PC-9 (cell line): Measurements from ENCODE around the gene ATP1A3. TPM values are rescaled to one million over a fixed set of nuclear protein-coding genes. Genes with fewer than 3 reads are reported as not detected.

ENCODE experiments used
- BruUV-seq: library from RNA; stranded (reverse); fragments of 400-500 nt; replicated peaks from 2 replicates; lab custom pipeline; 2021; lab: Mats Ljungman, UMichigan
- CTCF ChIA-PET: fragments of 300-600 bp; sonication (Branson Sonifier 250); formaldehyde crosslinking; loops from one replicate; lab custom pipeline; 2022; ENCODE audit warnings: antibody characterized with exemption; lab: Charles Lee
- POLR2A ChIA-PET: fragments of 300-600 bp; sonication (Branson Sonifier 250); formaldehyde crosslinking; loops from one replicate; lab custom pipeline; 2022; ENCODE audit warnings: antibody characterized with exemption; ENCODE audit not compliant: unreplicated experiment; lab: Charles Lee
- DNase-seq, 2 experiments: peaks; one replicate each; pipeline versions ENCODE4 v3.0.0 to v3.0.0-alpha.2; 2015 to 2022; ENCODE audit warnings: mixed read lengths in 1 of 2
- H2AFZ ChIP-seq: fragments of 200-600 bp; sonication (generic); 2 replicates; pipeline ENCODE4 v1.8.1; 2017; ENCODE audit warnings: antibody characterized with exemption
- H3F3A ChIP-seq: fragments of 200-600 bp; sonication (generic); 2 replicates; pipeline ENCODE4 v1.8.1; 2017; ENCODE audit warnings: antibody characterized with exemption, mild to moderate bottlenecking, low read depth; ENCODE audit not compliant: insufficient read depth
- H3K27ac ChIP-seq: fragments of 200-600 bp; sonication (generic); 2 replicates; pipeline ENCODE4 v1.6.1; 2016; ENCODE audit warnings: mixed run types
- H3K27me3 ChIP-seq: fragments of 200-600 bp; sonication (generic); 2 replicates; pipeline ENCODE4 v1.6.1; 2016; ENCODE audit warnings: low read depth, mixed run types; ENCODE audit not compliant: insufficient read depth
- H3K36me3 ChIP-seq: fragments of 200-600 bp; sonication (generic); 2 replicates; pipeline ENCODE4 v1.6.1; 2016; ENCODE audit warnings: low read depth, mixed run types
- H3K4me1 ChIP-seq: fragments of 200-600 bp; sonication (generic); replicated peaks from 2 replicates; pipeline ENCODE4 v1.6.1; 2016; ENCODE audit warnings: mixed run types; ENCODE audit not compliant: insufficient read depth
- H3K4me2 ChIP-seq: fragments of 200-600 bp; sonication (generic); 2 replicates; pipeline ENCODE4 v1.6.1; 2017; ENCODE audit warnings: mixed run types
- H3K4me3 ChIP-seq: fragments of 200-600 bp; sonication (generic); 2 replicates; pipeline ENCODE4 v1.6.1; 2016; ENCODE audit warnings: mixed run types
- H3K79me2 ChIP-seq: fragments of 200-600 bp; sonication (generic); 2 replicates; pipeline ENCODE4 v1.6.1; 2017; ENCODE audit warnings: low read depth, mixed run types
- H3K9me2 ChIP-seq: fragments of 200-600 bp; sonication (generic); 2 replicates; pipeline ENCODE4 v1.8.1; 2017; ENCODE audit warnings: mild to moderate bottlenecking; ENCODE audit not compliant: insufficient read depth
- H3K9me3 ChIP-seq: fragments of 200-600 bp; sonication (generic); 2 replicates; pipeline ENCODE4 v1.8.1; 2016; ENCODE audit warnings: low read depth; ENCODE audit not compliant: insufficient read depth
- H4K20me1 ChIP-seq: fragments of 200-600 bp; sonication (generic); 2 replicates; pipeline ENCODE4 v1.8.1; 2017; ENCODE audit not compliant: insufficient read depth
- EZH2 ChIP-seq: fragments of 200-600 bp; sonication (generic); IDR thresholded peaks from 2 replicates; pipeline ENCODE4 v1.8.0; 2017; ENCODE audit warnings: antibody characterized with exemption, low read depth
- intact Hi-C: fragments of 100-400 bp; cut with micrococcal nuclease; formaldehyde crosslinking; loops from one replicate; pipeline ENCODE4 v1.10.0; 2022; ENCODE audit not compliant: unreplicated experiment
- total RNA-seq: library from RNA; stranded (reverse); gene quantifications from 2 replicates; pipeline ENCODE4 v1.2.3, GENCODE V29; 2021
- TF ChIP-seq, protein P1 (sequence below): fragments of 200-600 bp; sonication (generic); conservative IDR thresholded peaks from 2 replicates; pipeline ENCODE4 v1.6.1; 2017; ENCODE audit warnings: mixed run types, antibody characterized with exemption, mild to moderate bottlenecking, moderate library complexity

Gene ATP1A3
- total RNA-seq, 1 experiment from 2014 or later, result not detected

DNA sequence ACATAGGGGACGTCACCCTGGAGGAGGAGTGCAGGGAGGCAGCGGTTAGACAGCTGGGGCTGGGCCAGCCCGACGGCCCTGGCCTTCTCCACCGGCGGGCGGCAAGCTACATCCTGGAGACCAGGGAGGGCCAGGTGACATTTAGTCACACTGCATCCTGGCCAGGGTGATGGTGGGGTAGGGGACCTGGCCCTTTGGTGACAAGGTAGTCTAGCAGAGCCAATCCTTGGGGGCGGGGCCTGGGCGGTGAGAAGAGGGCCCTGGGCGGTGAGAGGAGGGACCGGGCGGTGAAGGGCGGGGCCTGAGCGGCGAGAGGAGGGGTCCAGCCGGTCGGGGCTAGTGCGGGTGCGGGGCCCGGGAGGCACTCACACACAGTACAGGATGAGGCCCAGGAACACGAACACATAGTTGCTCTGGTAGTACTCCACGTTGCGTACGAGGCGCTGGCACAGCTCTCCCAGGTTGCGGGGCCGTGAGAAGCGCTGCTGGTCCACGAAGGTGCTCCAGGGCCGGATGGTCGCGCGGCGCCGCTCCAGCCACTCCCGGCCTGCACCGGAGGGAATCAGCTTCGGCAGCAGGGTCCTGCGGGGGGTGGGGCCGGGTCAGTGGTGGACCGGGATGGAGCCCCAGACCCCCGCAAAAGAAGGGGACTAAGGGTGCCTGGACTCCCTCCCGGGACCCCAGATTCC, 35.5 kb downstream of the ATP1A3 start:
- peak overlapping the region; percentile 90 for H2AFZ ChIP-seq
- H3K4me1 ChIP-seq, result peaks cover 11% of the 10 kb centered on the region
- H3K9me2 ChIP-seq, result no peaks in the 10 kb centered on the region
- H3K9me3 ChIP-seq, result no peaks in the 10 kb centered on the region
- peak overlapping the region; percentile 75 for H3K4me2 ChIP-seq
- no peaks in the 10 kb centered on the region for H3K27me3 ChIP-seq
- POLR2A ChIA-PET, result interaction anchor here (0.6 to 1.1 kb wide), 2 partner anchors 118 to 164 kb away, joined by 3 to 8 read pairs; partner anchors contain the start of gene ZNF574
- BruUV-seq, result TSS peak; percentile 46
- intact Hi-C loops, result loop anchor here (1.0 to 10.0 kb wide), 7 partner anchors 76 to 314 kb away; partner anchors contain the start of genes CEACAM6 and ZNF574
- no peak for TF ChIP-seq EZH2
- TF ChIP-seq, protein P1, sequence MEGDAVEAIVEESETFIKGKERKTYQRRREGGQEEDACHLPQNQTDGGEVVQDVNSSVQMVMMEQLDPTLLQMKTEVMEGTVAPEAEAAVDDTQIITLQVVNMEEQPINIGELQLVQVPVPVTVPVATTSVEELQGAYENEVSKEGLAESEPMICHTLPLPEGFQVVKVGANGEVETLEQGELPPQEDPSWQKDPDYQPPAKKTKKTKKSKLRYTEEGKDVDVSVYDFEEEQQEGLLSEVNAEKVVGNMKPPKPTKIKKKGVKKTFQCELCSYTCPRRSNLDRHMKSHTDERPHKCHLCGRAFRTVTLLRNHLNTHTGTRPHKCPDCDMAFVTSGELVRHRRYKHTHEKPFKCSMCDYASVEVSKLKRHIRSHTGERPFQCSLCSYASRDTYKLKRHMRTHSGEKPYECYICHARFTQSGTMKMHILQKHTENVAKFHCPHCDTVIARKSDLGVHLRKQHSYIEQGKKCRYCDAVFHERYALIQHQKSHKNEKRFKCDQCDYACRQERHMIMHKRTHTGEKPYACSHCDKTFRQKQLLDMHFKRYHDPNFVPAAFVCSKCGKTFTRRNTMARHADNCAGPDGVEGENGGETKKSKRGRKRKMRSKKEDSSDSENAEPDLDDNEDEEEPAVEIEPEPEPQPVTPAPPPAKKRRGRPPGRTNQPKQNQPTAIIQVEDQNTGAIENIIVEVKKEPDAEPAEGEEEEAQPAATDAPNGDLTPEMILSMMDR, result no peak
- no peaks in the 10 kb centered on the region for H3K79me2 ChIP-seq
- peaks cover 5% of the 10 kb centered on the region; the same call in 1 of the 2 replicates for H3F3A ChIP-seq
- DNase-seq, result peak; percentile 54 to 89
- H4K20me1 ChIP-seq, result no peaks in the 10 kb centered on the region; the same call in 1 of the 2 replicates
- peak overlapping the region; percentile 24; the same call in 1 of the 2 replicates for H3K27ac ChIP-seq
- H3K36me3 ChIP-seq, result no peaks in the 10 kb centered on the region
- CTCF ChIA-PET, result interaction anchor here (0.6 kb wide), 1 partner anchor 83 kb away, joined by 11 read pairs; no protein-coding TSS in a partner anchor
- H3K4me3 ChIP-seq, result peak overlapping the region; percentile 67

DNA sequence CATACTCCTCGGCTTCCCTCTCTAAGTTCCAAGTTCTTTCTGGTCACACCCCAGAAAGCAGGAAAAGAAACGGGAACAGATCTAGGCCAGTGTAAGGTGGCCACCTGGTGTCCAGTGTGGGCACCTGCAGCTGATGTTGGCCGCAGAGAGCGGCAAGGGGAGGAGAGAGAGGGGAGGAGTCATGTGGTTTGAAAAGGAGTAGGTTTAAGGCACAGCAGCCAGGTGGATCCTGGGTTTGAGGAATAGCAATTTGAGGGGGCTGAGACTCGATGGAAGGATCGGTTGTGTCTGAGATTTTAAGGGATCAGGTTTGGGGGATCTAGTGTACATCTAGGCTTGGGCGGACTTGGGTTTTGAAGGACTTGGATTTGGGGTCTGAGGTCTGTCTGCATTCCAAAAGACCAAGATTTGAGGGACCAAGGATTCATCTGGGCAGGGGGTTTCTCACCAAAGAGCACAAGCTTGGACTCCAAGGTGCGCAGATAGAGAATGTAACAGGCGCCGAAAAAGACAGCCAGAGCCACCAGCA, 36.1 kb downstream of the ATP1A3 start:
- Histone ChIP-seq H3K79me2 (no peaks in the 10 kb centered on the region), H2AFZ (peak overlapping the region; percentile 90; the same call in 1 of the 2 replicates), H3K36me3 (no peaks in the 10 kb centered on the region), H3F3A (peaks cover 5% of the 10 kb centered on the region; the same call in 1 of the 2 replicates), H3K9me3 (no peaks in the 10 kb centered on the region), H3K27ac (no peak overlapping the region), H3K4me3 (peak overlapping the region; percentile 67; the same call in 1 of the 2 replicates), H3K4me1 (peaks cover 11% of the 10 kb centered on the region), H3K9me2 (no peaks in the 10 kb centered on the region), H4K20me1 (no peaks in the 10 kb centered on the region; the same call in 1 of the 2 replicates), H3K27me3 (no peaks in the 10 kb centered on the region), H3K4me2 (peak overlapping the region; percentile 75)
- POLR2A ChIA-PET, result interaction anchor here (0.5 to 0.6 kb wide), 3 partner anchors 97 to 165 kb away, joined by 3 to 5 read pairs (median 3); no protein-coding TSS in a partner anchor
- BruUV-seq, result no TSS peak
- intact Hi-C loops, result loop anchor here (1.0 to 10.0 kb wide), 8 partner anchors 71 to 313 kb away; partner anchors contain the start of genes CEACAM6 and ZNF574
- CTCF ChIA-PET, result interaction anchor here (0.6 kb wide), 2 partner anchors 82 to 85 kb away, joined by 3 to 11 read pairs; no protein-coding TSS in a partner anchor
- peak; percentile 84 for DNase-seq
- TF ChIP-seq, protein P1, result peak; percentile 96
- TF ChIP-seq EZH2, result no peak

DNA sequence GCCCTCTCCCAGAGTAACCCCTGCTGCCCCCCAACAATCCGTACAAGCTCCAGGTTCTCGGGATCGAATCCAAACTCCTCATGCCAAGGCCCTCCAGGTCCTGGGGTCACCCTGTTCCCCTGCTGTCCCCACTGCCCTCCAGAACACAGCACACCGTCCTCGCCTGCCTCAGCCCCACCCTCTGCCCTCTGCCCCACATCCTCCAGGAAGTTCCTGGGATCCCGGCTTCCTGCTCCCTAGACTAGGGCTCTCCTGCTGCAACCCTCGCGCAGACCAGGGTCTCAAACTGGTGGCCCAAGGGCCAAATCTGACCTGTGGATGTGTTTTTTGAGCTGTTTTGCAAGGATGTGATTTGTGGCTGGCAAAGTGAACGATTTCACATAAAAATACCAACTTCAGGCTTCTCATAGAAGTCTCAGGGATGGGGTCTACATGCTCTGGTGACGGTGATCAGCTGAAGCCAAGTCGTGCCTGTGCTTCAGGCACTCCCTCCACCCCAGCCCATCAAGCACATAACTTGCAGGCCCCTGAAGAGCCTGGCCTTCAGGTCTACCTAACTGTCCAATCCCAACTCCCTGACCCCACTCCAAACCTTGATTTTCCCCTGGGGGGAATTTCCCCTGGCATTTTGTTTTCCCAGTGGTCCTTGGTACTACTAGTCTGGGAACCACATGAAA, 36.7 kb downstream of the ATP1A3 start:
- Histone ChIP-seq H3K4me1 (peaks cover 11% of the 10 kb centered on the region), H3K27ac (no peak overlapping the region), H3K27me3 (no peaks in the 10 kb centered on the region), H3K79me2 (no peaks in the 10 kb centered on the region), H3K4me2 (peak overlapping the region; percentile 75), H4K20me1 (no peaks in the 10 kb centered on the region; the same call in 1 of the 2 replicates), H3F3A (peaks cover 8% of the 10 kb centered on the region; the same call in 1 of the 2 replicates), H3K9me3 (no peaks in the 10 kb centered on the region), H2AFZ (no peak overlapping the region), H3K36me3 (no peaks in the 10 kb centered on the region), H3K9me2 (no peaks in the 10 kb centered on the region), H3K4me3 (peak overlapping the region; percentile 16; the same call in 1 of the 2 replicates)
- intact Hi-C loops, result loop anchor here (2.0 to 10.0 kb wide), 4 partner anchors 70 to 312 kb away; partner anchors contain the start of gene ZNF574
- TF ChIP-seq EZH2, result no peak
- TF ChIP-seq, protein P1, result no peak
- CTCF ChIA-PET, result interaction anchor here (0.6 to 1.1 kb wide), 3 partner anchors 69 to 94 kb away, joined by 3 read pairs; no protein-coding TSS in a partner anchor
- DNase-seq, result no peak
- BruUV-seq, result no TSS peak
- POLR2A ChIA-PET, result interaction anchor here (0.5 kb wide), 2 partner anchors 96 to 107 kb away, joined by 3 to 5 read pairs; no protein-coding TSS in a partner anchor
